Esophagus muscularis mucosa (tissue), 4 donors: ENCODE measurements around the gene DNAH1. TPM values are rescaled to one million over a fixed set of nuclear protein-coding genes. Genes with fewer than 3 reads are reported as not detected.

Experiments
- DNase-seq: peaks from one replicate; pipeline ENCODE4 v3.0.0-alpha.2; 2017; ENCODE audit errors: extremely low spot score
- H3K27ac ChIP-seq, 4 donors: fragments of 200-600 bp; sonication (generic); replicated peaks in 1 of 4; 1 replicate in 3 of 4; 2 replicates in 1 of 4; pipeline ENCODE4 v1.5.1; 2016 to 2019; ENCODE audit warnings: mild to moderate bottlenecking in 1 of 4
- H3K27me3 ChIP-seq, 4 donors: fragments of 200-600 bp; sonication (generic); one replicate each; pipeline versions ENCODE4 v1.5.1 to v1.6.0; 2016 to 2019
- H3K36me3 ChIP-seq, 4 donors: fragments of 200-600 bp; sonication (generic); one replicate each; pipeline ENCODE4 v1.5.1; 2016 to 2019
- H3K4me1 ChIP-seq, 4 donors: fragments of 200-600 bp; sonication (generic); one replicate each; pipeline ENCODE4 v1.5.1; 2016 to 2019
- H3K4me3 ChIP-seq, 4 donors: fragments of 200-600 bp; sonication (generic); 1 replicate in 2 of 4; 2 replicates in 2 of 4; pipeline ENCODE4 v1.5.1; 2016 to 2019; ENCODE audit warnings: mild to moderate bottlenecking in 4 of 4, moderate library complexity in 1 of 4
- H3K9me3 ChIP-seq, 4 donors: fragments of 200-600 bp; sonication (generic); 1 replicate in 3 of 4; 2 replicates in 1 of 4; pipeline ENCODE4 v1.5.1; 2016 to 2019
- CTCF ChIP-seq, 3 experiments: fragments of 200-600 bp in 2 of 3; fragments of 450-650 bp in 1 of 3; sonication (generic) in 2 of 3; IDR thresholded peaks; one replicate each; pipeline ENCODE4 v1.5.1; 2017 to 2019; ENCODE audit warnings: antibody characterized with exemption in 3 of 3, mild to moderate bottlenecking in 2 of 3, moderate library complexity in 1 of 3
- EP300 ChIP-seq: sonication (generic); formaldehyde crosslinking; IDR thresholded peaks from one replicate; pipeline ENCODE4 v1.6.1; 2017; ENCODE audit warnings: antibody characterized with exemption
- POLR2A ChIP-seq: fragments of 450-650 bp; IDR thresholded peaks from one replicate; pipeline ENCODE4 v1.6.1; 2017; ENCODE audit warnings: antibody characterized with exemption, moderate library complexity, mild to moderate bottlenecking, low read depth
- POLR2AphosphoS5 ChIP-seq, 2 donors: sonication (generic); formaldehyde crosslinking; IDR thresholded peaks; one replicate each; pipeline ENCODE4 v1.6.1; 2017; ENCODE audit warnings: antibody characterized with exemption in 2 of 2
- WGBS: methylation state at CpG from one replicate; pipeline ENCODE4 v1.1.5; 2018; 5-methylcytosine and 5-hydroxymethylcytosine counted together
- intact Hi-C: fragments of 100-400 bp; cut with DNase I; formaldehyde crosslinking; loops from one replicate; pipeline ENCODE4 v1.15.1; 2023
- total RNA-seq, 4 donors: library from RNA; depleted of rRNA; stranded (reverse); fragments of >200 nt; gene quantifications; one replicate each; pipeline versions ENCODE4 v1.1.0 to v1.2.1, GENCODE V29; 2016

DNAH1 gene
- total RNA-seq, 4 donors from 2014 or later: 3.4 to 5.4 (median 3.6) TPM

- Histone ChIP-seq H3K4me3 (no peak overlapping the region), H3K27ac (peak overlapping the region in 2 of 4 donors; percentile 7 to 22), H3K27me3 (no peaks in the 10 kb centered on the region), H3K4me1 (peaks cover 23 to 49% (median 24%) of the 10 kb centered on the region in 4 donors), H3K36me3 (no peaks in the 10 kb centered on the region), H3K9me3 (no peaks in the 10 kb centered on the region)
- WGBS: 71% methylated on average over 10 of the region's 10 CpGs
- intact Hi-C loops: no loop called here
- TF ChIP-seq POLR2A: no peak
- TF ChIP-seq POLR2AphosphoS5 (IDR thresholded peaks at IDR 0.05): no peak
- TF ChIP-seq EP300: no peak
- no peak for TF ChIP-seq CTCF (IDR thresholded peaks at IDR 0.05)
- no peak for DNase-seq
Measured at GRCh38 chr3:52431459-52432223, 115.5 kb downstream of the DNAH1 start.

- DNase-seq: no peak
- H3K36me3 ChIP-seq: no peaks in the 10 kb centered on the region
- 86% methylated on average over 5 of the region's 6 CpGs for WGBS
- H3K27me3 ChIP-seq: no peaks in the 10 kb centered on the region
- intact Hi-C loops: no loop called here
- no peak overlapping the region for H3K4me3 ChIP-seq
- TF ChIP-seq EP300 (no peak), CTCF (IDR thresholded peaks at IDR 0.05) (no peak), POLR2A (no peak)
- no peaks in the 10 kb centered on the region for H3K9me3 ChIP-seq
- peaks cover 23 to 55% (median 29%) of the 10 kb centered on the region in 4 donors for H3K4me1 ChIP-seq
- H3K27ac ChIP-seq: peak overlapping the region in 2 of 4 donors; percentile 7 to 22
Measured at GRCh38 chr3:52432225-52432624, 116.1 kb downstream of the DNAH1 start.

- no peak for DNase-seq
- Histone ChIP-seq H3K27ac (peak overlapping the region in 2 of 4 donors; percentile 7 to 22), H3K4me1 (peaks cover 23 to 58% (median 31%) of the 10 kb centered on the region in 4 donors), H3K36me3 (no peaks in the 10 kb centered on the region), H3K4me3 (no peak overlapping the region), H3K9me3 (no peaks in the 10 kb centered on the region), H3K27me3 (no peaks in the 10 kb centered on the region)
- WGBS: 41% methylated on average over 2 of the region's 4 CpGs
- TF ChIP-seq CTCF (IDR thresholded peaks at IDR 0.05) (no peak), POLR2A (no peak), EP300 (no peak), POLR2AphosphoS5 (IDR thresholded peaks at IDR 0.05) (no peak)
- intact Hi-C loops: no loop called here
Measured at GRCh38 chr3:52432691-52433141, 116.6 kb downstream of the DNAH1 start.

GRCh38 chr3:52433328-52433995, 117.3 kb downstream of the DNAH1 start:
- Histone ChIP-seq H3K27ac (peak overlapping the region in 1 of 4 donors; percentile 40), H3K27me3 (no peaks in the 10 kb centered on the region), H3K9me3 (no peaks in the 10 kb centered on the region), H3K36me3 (no peaks in the 10 kb centered on the region), H3K4me1 (peaks cover 23 to 56% (median 31%) of the 10 kb centered on the region in 4 donors), H3K4me3 (no peak overlapping the region)
- DNase-seq: no peak
- intact Hi-C loops: no loop called here
- TF ChIP-seq POLR2AphosphoS5 (IDR thresholded peaks at IDR 0.05) (no peak), CTCF (IDR thresholded peaks at IDR 0.05) (no peak), EP300 (no peak), POLR2A (no peak)
- 66% methylated on average over 10 of the region's 10 CpGs for WGBS
